Left lung (tissue), 10 donors: Measurements from ENCODE around the gene FUCA2. TPM values are rescaled to one million over a fixed set of nuclear protein-coding genes. Genes with fewer than 3 reads are reported as not detected.

Experiments used
- ATAC-seq: fragments of 200-7000 bp; cut with Tn5 transposase; one replicate; pipeline ENCODE4 v1.9.1; 2020; ENCODE audit warnings: moderate library complexity
- DNase-seq, 4 donors: peaks; one replicate each; pipeline ENCODE4 v3.0.0-alpha.2; 2013 to 2020
- H3K27ac ChIP-seq, 2 donors: fragments of 200-600 bp; sonication (generic) in 1 of 2; one replicate each; pipeline versions ENCODE4 v1.5.0 to v1.8.0; 2020 to 2021
- H3K27me3 ChIP-seq, 2 donors: fragments of 200-600 bp; sonication (generic) in 1 of 2; one replicate each; pipeline versions ENCODE4 v1.5.0 to v1.8.0; 2020 to 2021
- H3K36me3 ChIP-seq, 2 donors: fragments of 200-600 bp; sonication (generic) in 1 of 2; one replicate each; pipeline versions ENCODE4 v1.5.0 to v1.8.0; 2020 to 2021
- H3K4me1 ChIP-seq, 2 donors: fragments of 200-600 bp; one replicate each; pipeline ENCODE4 v1.8.0; 2021
- H3K4me3 ChIP-seq, 2 donors: fragments of 200-600 bp; sonication (generic) in 1 of 2; one replicate each; pipeline versions ENCODE4 v1.5.0 to v1.8.0; 2020 to 2021; ENCODE audit warnings: mild to moderate bottlenecking in 1 of 2
- H3K9me3 ChIP-seq, 2 donors: fragments of 200-600 bp; sonication (generic) in 1 of 2; one replicate each; pipeline versions ENCODE4 v1.5.0 to v1.8.0; 2020 to 2021
- intact Hi-C, 2 donors: fragments of 100-400 bp; cut with DNase I; formaldehyde crosslinking; loops; one replicate each; pipeline versions ENCODE4 v1.11.2 to v1.14.2; 2022
- polyA plus RNA-seq, 6 donors: library from polyadenylated mRNA; unstranded; fragments of 120-200 nt; gene quantifications; one replicate each; pipeline ENCODE4 v1.2.1, GENCODE V29; 2013; ENCODE audit not compliant: insufficient read length in 6 of 6
- total RNA-seq, 2 donors: library from RNA; stranded (reverse); fragmentation: NEBNext Ultra II Directional; extraction: Animal tissue kit (Norgen Biotek cat#: 25700); gene quantifications; one replicate each; pipeline ENCODE4 v1.2.1, GENCODE V29; 2021
- TF ChIP-seq, protein P1 (sequence below), 2 donors: fragments of 200-600 bp; sonication (generic) in 1 of 2; IDR thresholded peaks; one replicate each; pipeline versions ENCODE4 v1.5.0 to v1.8.0; 2021; ENCODE audit warnings: antibody characterized with exemption in 2 of 2
- donor health status: DM: no; HTN: yes; CAD: no.
- donor health status: DM: no; HTN: no; CAD: no.

The FUCA2 gene
- total and polyA plus RNA-seq, 8 donors: 42.8 to 83.4 (median 50.7) TPM

- no peak for DNase-seq
- TF ChIP-seq, protein P1, sequence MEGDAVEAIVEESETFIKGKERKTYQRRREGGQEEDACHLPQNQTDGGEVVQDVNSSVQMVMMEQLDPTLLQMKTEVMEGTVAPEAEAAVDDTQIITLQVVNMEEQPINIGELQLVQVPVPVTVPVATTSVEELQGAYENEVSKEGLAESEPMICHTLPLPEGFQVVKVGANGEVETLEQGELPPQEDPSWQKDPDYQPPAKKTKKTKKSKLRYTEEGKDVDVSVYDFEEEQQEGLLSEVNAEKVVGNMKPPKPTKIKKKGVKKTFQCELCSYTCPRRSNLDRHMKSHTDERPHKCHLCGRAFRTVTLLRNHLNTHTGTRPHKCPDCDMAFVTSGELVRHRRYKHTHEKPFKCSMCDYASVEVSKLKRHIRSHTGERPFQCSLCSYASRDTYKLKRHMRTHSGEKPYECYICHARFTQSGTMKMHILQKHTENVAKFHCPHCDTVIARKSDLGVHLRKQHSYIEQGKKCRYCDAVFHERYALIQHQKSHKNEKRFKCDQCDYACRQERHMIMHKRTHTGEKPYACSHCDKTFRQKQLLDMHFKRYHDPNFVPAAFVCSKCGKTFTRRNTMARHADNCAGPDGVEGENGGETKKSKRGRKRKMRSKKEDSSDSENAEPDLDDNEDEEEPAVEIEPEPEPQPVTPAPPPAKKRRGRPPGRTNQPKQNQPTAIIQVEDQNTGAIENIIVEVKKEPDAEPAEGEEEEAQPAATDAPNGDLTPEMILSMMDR (IDR thresholded peaks at IDR 0.05): no peak
- Histone ChIP-seq H3K9me3 (no peaks in the 10 kb centered on the region), H3K36me3 (peaks cover 0 to 32% of the 10 kb centered on the region in 2 donors), H3K4me3 (no peak overlapping the region), H3K27ac (no peak overlapping the region), H3K27me3 (no peaks in the 10 kb centered on the region), H3K4me1 (no peaks in the 10 kb centered on the region)
- no peak for ATAC-seq
- intact Hi-C loops: no loop called here
Observed at GRCh38 chr6:143490244-143490643, 21.3 kb downstream of the FUCA2 start.

GRCh38 chr6:143486752-143487151 lies 24.8 kb downstream of the FUCA2 start:
- no peak overlapping the region for H3K27ac ChIP-seq
- intact Hi-C loops: no loop called here
- H3K9me3 ChIP-seq: no peaks in the 10 kb centered on the region
- DNase-seq (no peak), ATAC-seq (no peak)
- TF ChIP-seq, protein P1 (IDR thresholded peaks at IDR 0.05): no peak
- H3K36me3 ChIP-seq: peaks cover 0 to 5% of the 10 kb centered on the region in 2 donors
- no peak overlapping the region for H3K4me3 ChIP-seq
- no peaks in the 10 kb centered on the region for H3K4me1 ChIP-seq
- no peaks in the 10 kb centered on the region for H3K27me3 ChIP-seq

DNA sequence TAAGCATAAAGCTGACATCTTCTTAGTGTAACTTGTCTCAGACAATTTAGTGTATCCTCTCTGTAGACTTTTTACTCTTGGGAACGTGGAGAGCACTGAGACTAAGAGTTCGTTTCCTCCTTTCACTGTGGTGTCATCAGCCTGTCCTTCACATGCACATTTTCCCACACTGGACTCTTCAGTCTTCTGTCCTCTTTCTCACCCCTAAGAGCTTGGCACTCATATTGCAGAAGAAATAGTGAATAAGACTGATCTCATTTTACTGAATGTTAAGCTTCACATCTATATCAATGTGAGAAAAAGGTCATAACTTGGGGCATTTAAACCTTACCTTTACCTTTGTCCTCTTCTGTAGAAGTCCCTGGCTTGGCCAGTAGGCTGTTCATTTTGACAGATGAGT lies 25.6 kb downstream of the FUCA2 start:
- Histone ChIP-seq H3K4me3 (no peak overlapping the region), H3K27me3 (no peaks in the 10 kb centered on the region), H3K27ac (no peak overlapping the region), H3K9me3 (no peaks in the 10 kb centered on the region), H3K36me3 (peaks cover 0 to 5% of the 10 kb centered on the region in 2 donors), H3K4me1 (no peaks in the 10 kb centered on the region)
- intact Hi-C loops: no loop called here
- ATAC-seq (no peak), DNase-seq (no peak)
- TF ChIP-seq, protein P1 (IDR thresholded peaks at IDR 0.05): no peak

GRCh38 chr6:143482593-143482992 lies 28.9 kb downstream of the FUCA2 start:
- Histone ChIP-seq H3K27me3 (no peaks in the 10 kb centered on the region), H3K36me3 (no peaks in the 10 kb centered on the region), H3K27ac (no peak overlapping the region), H3K4me3 (no peak overlapping the region), H3K4me1 (no peaks in the 10 kb centered on the region), H3K9me3 (no peaks in the 10 kb centered on the region)
- TF ChIP-seq, protein P1 (IDR thresholded peaks at IDR 0.05): no peak
- intact Hi-C loops: no loop called here
- ATAC-seq (no peak), DNase-seq (no peak)

- Histone ChIP-seq H3K27ac (no peak overlapping the region), H3K4me3 (no peak overlapping the region), H3K27me3 (no peaks in the 10 kb centered on the region), H3K9me3 (no peaks in the 10 kb centered on the region), H3K4me1 (no peaks in the 10 kb centered on the region), H3K36me3 (peaks cover 0 to 14% of the 10 kb centered on the region in 2 donors)
- TF ChIP-seq, protein P1 (IDR thresholded peaks at IDR 0.05): no peak
- intact Hi-C loops: no loop called here
- no peak for ATAC-seq
- DNase-seq: no peak
Observed at GRCh38 chr6:143478479-143479062, 32.9 kb downstream of the FUCA2 start.
